GM23338 (cell line): ENCODE measurements around the gene TMEM212. TPM values are rescaled to one million over a fixed set of nuclear protein-coding genes. Genes with fewer than 3 reads are reported as not detected.

Experiments used
- ATAC-seq: fragments of 200-7000 bp; cut with Tn5 transposase; 3 replicates; pipeline ENCODE4 v1.9.1; 2020
- DNase-seq: peaks from one replicate; pipeline ENCODE4 v3.0.0-alpha.2; 2015; ENCODE audit warnings: low spot score
- H2AFZ ChIP-seq: fragments of 200-600 bp; sonication (generic); 2 replicates; pipeline ENCODE4 v1.8.0; 2016; ENCODE audit warnings: antibody characterized with exemption, mild to moderate bottlenecking, moderate library complexity
- H3F3A ChIP-seq: fragments of 200-600 bp; sonication (generic); replicated peaks from 2 replicates; pipeline ENCODE4 v1.8.0; 2017; ENCODE audit warnings: antibody characterized with exemption, mixed run types, low read depth
- H3K27ac ChIP-seq: fragments of 200-600 bp; sonication (generic); 2 replicates; pipeline ENCODE4 v1.6.1; 2016; ENCODE audit warnings: low read depth
- H3K27me3 ChIP-seq: fragments of 200-600 bp; sonication (generic); 2 replicates; pipeline ENCODE4 v1.8.0; 2016; ENCODE audit warnings: mild to moderate bottlenecking, mixed run types, moderate library complexity; ENCODE audit not compliant: insufficient read depth
- H3K36me3 ChIP-seq: fragments of 200-600 bp; sonication (generic); 2 replicates; pipeline ENCODE4 v1.8.0; 2016; ENCODE audit warnings: mild to moderate bottlenecking; ENCODE audit not compliant: insufficient read depth
- H3K4me1 ChIP-seq: fragments of 200-600 bp; sonication (generic); 2 replicates; pipeline ENCODE4 v1.8.0; 2016; ENCODE audit warnings: mild to moderate bottlenecking, moderate library complexity; ENCODE audit not compliant: insufficient read depth
- H3K4me2 ChIP-seq: fragments of 200-600 bp; sonication (generic); 2 replicates; pipeline ENCODE4 v1.7.1; 2017; ENCODE audit warnings: mixed run types
- H3K4me3 ChIP-seq: fragments of 200-600 bp; sonication (generic); 2 replicates; pipeline ENCODE4 v1.6.1; 2016; ENCODE audit warnings: mixed run types
- H3K79me2 ChIP-seq: fragments of 200-600 bp; sonication (generic); replicated peaks from 2 replicates; pipeline ENCODE4 v1.8.0; 2017; ENCODE audit warnings: mild to moderate bottlenecking; ENCODE audit not compliant: insufficient read depth
- H3K9me2 ChIP-seq: fragments of 200-600 bp; sonication (generic); 2 replicates; pipeline ENCODE4 v1.8.0; 2017; ENCODE audit not compliant: insufficient read depth
- H4K20me1 ChIP-seq: fragments of 200-600 bp; sonication (generic); replicated peaks from 2 replicates; pipeline ENCODE4 v1.8.0; 2017; ENCODE audit warnings: mild to moderate bottlenecking; ENCODE audit not compliant: insufficient read depth
- H3K27ac Mint-ChIP-seq: 2 replicates; pipeline ENCODE4 v1.8.0; 2020; ENCODE audit warnings: inconsistent platforms, mild to moderate bottlenecking, moderate library complexity, mixed read lengths
- H3K27me3 Mint-ChIP-seq: 3 replicates; pipeline ENCODE4 v1.8.0; 2022; ENCODE audit warnings: low read depth, mild to moderate bottlenecking, moderate library complexity, mixed read lengths, inconsistent platforms; ENCODE audit not compliant: insufficient read depth, poor library complexity
- H3K36me3 Mint-ChIP-seq: 3 replicates; pipeline ENCODE4 v1.8.0; 2021; ENCODE audit warnings: low read depth, mild to moderate bottlenecking, inconsistent platforms, moderate library complexity, mixed read lengths
- H3K4me1 Mint-ChIP-seq: 3 replicates; pipeline ENCODE4 v1.8.0; 2020; ENCODE audit warnings: mild to moderate bottlenecking, inconsistent platforms, mixed read lengths
- H3K4me3 Mint-ChIP-seq: 3 replicates; pipeline ENCODE4 v1.8.0; 2021; ENCODE audit warnings: moderate library complexity, mild to moderate bottlenecking, inconsistent platforms, mixed read lengths
- H3K9me3 Mint-ChIP-seq: 3 replicates; pipeline ENCODE4 v1.8.0; 2020; ENCODE audit warnings: moderate library complexity, mild to moderate bottlenecking, inconsistent platforms, mixed read lengths
- CREB1 ChIP-seq: fragments of 250-450 bp; sonication (Bioruptor Pico); IDR thresholded peaks from 2 replicates; pipeline ENCODE4 v1.5.0; 2020; ENCODE audit warnings: low read depth, mild to moderate bottlenecking, moderate library complexity
- EZH2 ChIP-seq: fragments of 200-600 bp; sonication (generic); IDR thresholded peaks from one replicate; pipeline ENCODE4 v1.8.0; 2017; ENCODE audit warnings: antibody characterized with exemption, mild to moderate bottlenecking, low read depth; ENCODE audit not compliant: unreplicated experiment
- EZH2phosphoT487 ChIP-seq: fragments of 200-600 bp; sonication (generic); IDR thresholded peaks from one replicate; pipeline ENCODE4 v1.8.1; 2018; ENCODE audit warnings: antibody characterized with exemption; ENCODE audit not compliant: unreplicated experiment
- JUNB ChIP-seq: IDR thresholded peaks from one replicate; pipeline ENCODE4 v1.6.1; 2016; ENCODE audit warnings: antibody characterized with exemption; ENCODE audit not compliant: unreplicated experiment
- NANOG ChIP-seq: IDR thresholded peaks from 2 replicates; pipeline ENCODE4 v1.6.1; 2016; ENCODE audit warnings: antibody characterized with exemption, borderline replicate concordance
- POLR2AphosphoS5 ChIP-seq: IDR thresholded peaks from 2 replicates; pipeline ENCODE4 v1.6.1; 2016; ENCODE audit warnings: antibody characterized with exemption, low read depth
- STAT1 ChIP-seq: IDR thresholded peaks from one replicate; pipeline ENCODE4 v1.6.1; 2016; ENCODE audit warnings: antibody characterized with exemption; ENCODE audit not compliant: unreplicated experiment
- ZNF114 ChIP-seq: fragments of 250-450 bp; sonication (Bioruptor Pico); IDR thresholded peaks from 2 replicates; pipeline ENCODE4 v1.5.0; 2020; ENCODE audit warnings: mild to moderate bottlenecking, moderate library complexity
- ZNF331 ChIP-seq: fragments of 250-450 bp; sonication (Bioruptor Pico); IDR thresholded peaks from 2 replicates; pipeline ENCODE4 v1.5.0; 2020; ENCODE audit warnings: low read depth, mild to moderate bottlenecking, moderate library complexity
- polyA plus RNA-seq: library from polyadenylated mRNA; unstranded; fragments of >200 nt; fragmentation: Nextera tagmentation; extraction: Ambion mirVana; gene quantifications from 2 replicates; pipeline ENCODE4 v1.2.1, GENCODE V29; 2016
- total RNA-seq: library from RNA; depleted of rRNA; stranded (reverse); fragments of >200 nt; shearing (Covaris generic); gene quantifications from 2 replicates; pipeline ENCODE4 v1.2.3, GENCODE V29; 2014
- TF ChIP-seq, protein P1 (sequence below): fragments of 250-450 bp; sonication (Bioruptor Pico); IDR thresholded peaks from 2 replicates; pipeline ENCODE4 v1.5.0; 2020; ENCODE audit warnings: mild to moderate bottlenecking, moderate library complexity
- TF ChIP-seq, protein P2 (sequence below): IDR thresholded peaks from one replicate; pipeline ENCODE4 v1.6.1; 2018; ENCODE audit warnings: antibody characterized with exemption; ENCODE audit not compliant: unreplicated experiment
- TF ChIP-seq, protein P3 (sequence below): IDR thresholded peaks from 2 replicates; pipeline ENCODE4 v1.6.1; 2016; ENCODE audit warnings: antibody characterized with exemption
- TF ChIP-seq, protein P4 (sequence below), 2 experiments: fragments of 200-600 bp in 1 of 2; sonication (generic) in 1 of 2; conservative IDR thresholded peaks; 2 replicates each; pipeline versions ENCODE4 v1.5.1 to v1.6.1; 2016 to 2017; ENCODE audit warnings: antibody characterized with exemption in 2 of 2, low read depth in 2 of 2, mild to moderate bottlenecking in 2 of 2, moderate library complexity in 1 of 2

Gene TMEM212
- total and polyA plus RNA-seq, 2 experiments from 2014 or later: not detected

DNA sequence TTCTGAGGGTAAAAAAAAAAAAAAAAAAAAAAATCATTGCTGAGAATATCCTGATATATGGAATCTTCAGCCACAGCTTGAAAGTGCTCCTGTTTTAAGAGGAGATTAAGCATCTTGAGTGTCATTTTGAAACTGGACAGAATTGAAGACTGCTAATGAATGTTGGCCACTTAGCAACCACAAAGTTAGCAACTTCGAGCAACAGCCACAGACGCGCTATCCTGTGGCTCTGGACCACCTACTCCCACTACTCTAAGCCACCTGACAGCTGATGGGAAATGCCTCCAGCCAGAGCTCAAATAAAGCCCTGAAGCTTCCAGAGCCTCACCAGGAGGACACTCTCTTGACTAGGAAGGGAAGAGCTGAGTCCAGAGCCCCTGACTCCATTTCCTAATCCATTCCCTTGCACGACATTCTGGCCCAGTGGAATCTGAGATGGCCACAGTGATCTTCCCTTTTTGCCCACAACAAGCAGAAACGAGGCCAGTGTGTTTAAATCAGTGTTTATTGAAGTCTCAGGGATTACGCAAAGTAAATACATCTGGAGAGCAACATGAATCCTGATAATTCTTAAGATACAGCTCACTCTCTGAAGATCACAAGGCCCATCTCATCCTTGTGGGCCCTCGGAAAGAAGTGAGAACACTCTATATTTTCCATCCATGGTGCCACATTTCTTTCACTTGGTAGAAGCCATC is 58.6 kb downstream of the TMEM212 start:
- peaks cover 2% of the 10 kb centered on the region for H3K27me3 Mint-ChIP-seq
- peaks cover 11% of the 10 kb centered on the region for H3K36me3 Mint-ChIP-seq
- no peak overlapping the region for H3K27ac Mint-ChIP-seq
- Histone ChIP-seq H3K36me3 (no peaks in the 10 kb centered on the region), H3K4me1 (no peaks in the 10 kb centered on the region), H3K4me2 (no peak overlapping the region), H3K79me2 (no peaks in the 10 kb centered on the region), H4K20me1 (no peaks in the 10 kb centered on the region), H2AFZ (peak overlapping the region; percentile 74; the same call in 1 of the 2 replicates), H3K27ac (no peak overlapping the region), H3K4me3 (no peak overlapping the region), H3F3A (no peaks in the 10 kb centered on the region), H3K27me3 (no peaks in the 10 kb centered on the region), H3K9me2 (peaks cover 6% of the 10 kb centered on the region)
- H3K9me3 Mint-ChIP-seq: peaks cover 8% of the 10 kb centered on the region
- no peak for TF ChIP-seq JUNB
- no peak for TF ChIP-seq EZH2phosphoT487
- no peak for TF ChIP-seq ZNF114 (CRISPR knock-in tag)
- TF ChIP-seq, protein P1, sequence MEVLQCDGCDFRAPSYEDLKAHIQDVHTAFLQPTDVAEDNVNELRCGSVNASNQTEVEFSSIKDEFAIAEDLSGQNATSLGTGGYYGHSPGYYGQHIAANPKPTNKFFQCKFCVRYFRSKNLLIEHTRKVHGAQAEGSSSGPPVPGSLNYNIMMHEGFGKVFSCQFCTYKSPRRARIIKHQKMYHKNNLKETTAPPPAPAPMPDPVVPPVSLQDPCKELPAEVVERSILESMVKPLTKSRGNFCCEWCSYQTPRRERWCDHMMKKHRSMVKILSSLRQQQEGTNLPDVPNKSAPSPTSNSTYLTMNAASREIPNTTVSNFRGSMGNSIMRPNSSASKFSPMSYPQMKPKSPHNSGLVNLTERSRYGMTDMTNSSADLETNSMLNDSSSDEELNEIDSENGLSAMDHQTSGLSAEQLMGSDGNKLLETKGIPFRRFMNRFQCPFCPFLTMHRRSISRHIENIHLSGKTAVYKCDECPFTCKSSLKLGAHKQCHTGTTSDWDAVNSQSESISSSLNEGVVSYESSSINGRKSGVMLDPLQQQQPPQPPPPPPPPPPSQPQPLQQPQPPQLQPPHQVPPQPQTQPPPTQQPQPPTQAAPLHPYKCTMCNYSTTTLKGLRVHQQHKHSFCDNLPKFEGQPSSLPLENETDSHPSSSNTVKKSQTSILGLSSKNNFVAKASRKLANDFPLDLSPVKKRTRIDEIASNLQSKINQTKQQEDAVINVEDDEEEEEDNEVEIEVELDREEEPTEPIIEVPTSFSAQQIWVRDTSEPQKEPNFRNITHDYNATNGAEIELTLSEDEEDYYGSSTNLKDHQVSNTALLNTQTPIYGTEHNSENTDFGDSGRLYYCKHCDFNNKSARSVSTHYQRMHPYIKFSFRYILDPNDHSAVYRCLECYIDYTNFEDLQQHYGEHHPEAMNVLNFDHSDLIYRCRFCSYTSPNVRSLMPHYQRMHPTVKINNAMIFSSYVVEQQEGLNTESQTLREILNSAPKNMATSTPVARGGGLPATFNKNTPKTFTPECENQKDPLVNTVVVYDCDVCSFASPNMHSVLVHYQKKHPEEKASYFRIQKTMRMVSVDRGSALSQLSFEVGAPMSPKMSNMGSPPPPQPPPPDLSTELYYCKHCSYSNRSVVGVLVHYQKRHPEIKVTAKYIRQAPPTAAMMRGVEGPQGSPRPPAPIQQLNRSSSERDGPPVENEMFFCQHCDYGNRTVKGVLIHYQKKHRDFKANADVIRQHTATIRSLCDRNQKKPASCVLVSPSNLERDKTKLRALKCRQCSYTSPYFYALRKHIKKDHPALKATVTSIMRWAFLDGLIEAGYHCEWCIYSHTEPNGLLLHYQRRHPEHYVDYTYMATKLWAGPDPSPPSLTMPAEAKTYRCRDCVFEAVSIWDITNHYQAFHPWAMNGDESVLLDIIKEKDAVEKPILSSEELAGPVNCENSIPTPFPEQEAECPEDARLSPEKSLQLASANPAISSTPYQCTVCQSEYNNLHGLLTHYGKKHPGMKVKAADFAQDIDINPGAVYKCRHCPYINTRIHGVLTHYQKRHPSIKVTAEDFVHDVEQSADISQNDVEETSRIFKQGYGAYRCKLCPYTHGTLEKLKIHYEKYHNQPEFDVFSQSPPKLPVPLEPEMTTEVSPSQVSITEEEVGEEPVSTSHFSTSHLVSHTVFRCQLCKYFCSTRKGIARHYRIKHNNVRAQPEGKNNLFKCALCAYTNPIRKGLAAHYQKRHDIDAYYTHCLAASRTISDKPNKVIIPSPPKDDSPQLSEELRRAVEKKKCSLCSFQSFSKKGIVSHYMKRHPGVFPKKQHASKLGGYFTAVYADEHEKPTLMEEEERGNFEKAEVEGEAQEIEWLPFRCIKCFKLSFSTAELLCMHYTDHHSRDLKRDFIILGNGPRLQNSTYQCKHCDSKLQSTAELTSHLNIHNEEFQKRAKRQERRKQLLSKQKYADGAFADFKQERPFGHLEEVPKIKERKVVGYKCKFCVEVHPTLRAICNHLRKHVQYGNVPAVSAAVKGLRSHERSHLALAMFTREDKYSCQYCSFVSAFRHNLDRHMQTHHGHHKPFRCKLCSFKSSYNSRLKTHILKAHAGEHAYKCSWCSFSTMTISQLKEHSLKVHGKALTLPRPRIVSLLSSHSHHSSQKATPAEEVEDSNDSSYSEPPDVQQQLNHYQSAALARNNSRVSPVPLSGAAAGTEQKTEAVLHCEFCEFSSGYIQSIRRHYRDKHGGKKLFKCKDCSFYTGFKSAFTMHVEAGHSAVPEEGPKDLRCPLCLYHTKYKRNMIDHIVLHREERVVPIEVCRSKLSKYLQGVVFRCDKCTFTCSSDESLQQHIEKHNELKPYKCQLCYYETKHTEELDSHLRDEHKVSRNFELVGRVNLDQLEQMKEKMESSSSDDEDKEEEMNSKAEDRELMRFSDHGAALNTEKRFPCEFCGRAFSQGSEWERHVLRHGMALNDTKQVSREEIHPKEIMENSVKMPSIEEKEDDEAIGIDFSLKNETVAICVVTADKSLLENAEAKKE (CRISPR knock-in tag): no peak
- TF ChIP-seq POLR2AphosphoS5: no peak
- TF ChIP-seq ZNF331 (CRISPR knock-in tag): no peak
- TF ChIP-seq, protein P2, sequence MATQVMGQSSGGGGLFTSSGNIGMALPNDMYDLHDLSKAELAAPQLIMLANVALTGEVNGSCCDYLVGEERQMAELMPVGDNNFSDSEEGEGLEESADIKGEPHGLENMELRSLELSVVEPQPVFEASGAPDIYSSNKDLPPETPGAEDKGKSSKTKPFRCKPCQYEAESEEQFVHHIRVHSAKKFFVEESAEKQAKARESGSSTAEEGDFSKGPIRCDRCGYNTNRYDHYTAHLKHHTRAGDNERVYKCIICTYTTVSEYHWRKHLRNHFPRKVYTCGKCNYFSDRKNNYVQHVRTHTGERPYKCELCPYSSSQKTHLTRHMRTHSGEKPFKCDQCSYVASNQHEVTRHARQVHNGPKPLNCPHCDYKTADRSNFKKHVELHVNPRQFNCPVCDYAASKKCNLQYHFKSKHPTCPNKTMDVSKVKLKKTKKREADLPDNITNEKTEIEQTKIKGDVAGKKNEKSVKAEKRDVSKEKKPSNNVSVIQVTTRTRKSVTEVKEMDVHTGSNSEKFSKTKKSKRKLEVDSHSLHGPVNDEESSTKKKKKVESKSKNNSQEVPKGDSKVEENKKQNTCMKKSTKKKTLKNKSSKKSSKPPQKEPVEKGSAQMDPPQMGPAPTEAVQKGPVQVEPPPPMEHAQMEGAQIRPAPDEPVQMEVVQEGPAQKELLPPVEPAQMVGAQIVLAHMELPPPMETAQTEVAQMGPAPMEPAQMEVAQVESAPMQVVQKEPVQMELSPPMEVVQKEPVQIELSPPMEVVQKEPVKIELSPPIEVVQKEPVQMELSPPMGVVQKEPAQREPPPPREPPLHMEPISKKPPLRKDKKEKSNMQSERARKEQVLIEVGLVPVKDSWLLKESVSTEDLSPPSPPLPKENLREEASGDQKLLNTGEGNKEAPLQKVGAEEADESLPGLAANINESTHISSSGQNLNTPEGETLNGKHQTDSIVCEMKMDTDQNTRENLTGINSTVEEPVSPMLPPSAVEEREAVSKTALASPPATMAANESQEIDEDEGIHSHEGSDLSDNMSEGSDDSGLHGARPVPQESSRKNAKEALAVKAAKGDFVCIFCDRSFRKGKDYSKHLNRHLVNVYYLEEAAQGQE: no peak
- no peak for TF ChIP-seq CREB1
- TF ChIP-seq, protein P3, sequence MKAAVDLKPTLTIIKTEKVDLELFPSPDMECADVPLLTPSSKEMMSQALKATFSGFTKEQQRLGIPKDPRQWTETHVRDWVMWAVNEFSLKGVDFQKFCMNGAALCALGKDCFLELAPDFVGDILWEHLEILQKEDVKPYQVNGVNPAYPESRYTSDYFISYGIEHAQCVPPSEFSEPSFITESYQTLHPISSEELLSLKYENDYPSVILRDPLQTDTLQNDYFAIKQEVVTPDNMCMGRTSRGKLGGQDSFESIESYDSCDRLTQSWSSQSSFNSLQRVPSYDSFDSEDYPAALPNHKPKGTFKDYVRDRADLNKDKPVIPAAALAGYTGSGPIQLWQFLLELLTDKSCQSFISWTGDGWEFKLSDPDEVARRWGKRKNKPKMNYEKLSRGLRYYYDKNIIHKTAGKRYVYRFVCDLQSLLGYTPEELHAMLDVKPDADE: no peak
- no peak for TF ChIP-seq EZH2
- TF ChIP-seq, protein P4, sequence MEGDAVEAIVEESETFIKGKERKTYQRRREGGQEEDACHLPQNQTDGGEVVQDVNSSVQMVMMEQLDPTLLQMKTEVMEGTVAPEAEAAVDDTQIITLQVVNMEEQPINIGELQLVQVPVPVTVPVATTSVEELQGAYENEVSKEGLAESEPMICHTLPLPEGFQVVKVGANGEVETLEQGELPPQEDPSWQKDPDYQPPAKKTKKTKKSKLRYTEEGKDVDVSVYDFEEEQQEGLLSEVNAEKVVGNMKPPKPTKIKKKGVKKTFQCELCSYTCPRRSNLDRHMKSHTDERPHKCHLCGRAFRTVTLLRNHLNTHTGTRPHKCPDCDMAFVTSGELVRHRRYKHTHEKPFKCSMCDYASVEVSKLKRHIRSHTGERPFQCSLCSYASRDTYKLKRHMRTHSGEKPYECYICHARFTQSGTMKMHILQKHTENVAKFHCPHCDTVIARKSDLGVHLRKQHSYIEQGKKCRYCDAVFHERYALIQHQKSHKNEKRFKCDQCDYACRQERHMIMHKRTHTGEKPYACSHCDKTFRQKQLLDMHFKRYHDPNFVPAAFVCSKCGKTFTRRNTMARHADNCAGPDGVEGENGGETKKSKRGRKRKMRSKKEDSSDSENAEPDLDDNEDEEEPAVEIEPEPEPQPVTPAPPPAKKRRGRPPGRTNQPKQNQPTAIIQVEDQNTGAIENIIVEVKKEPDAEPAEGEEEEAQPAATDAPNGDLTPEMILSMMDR (conservative IDR thresholded peaks at IDR 0.05; ENCODE audit: low read depth in 2 of 2): no peak
- no peak for TF ChIP-seq STAT1
- TF ChIP-seq NANOG: no peak
- H3K4me1 Mint-ChIP-seq: peaks cover 6% of the 10 kb centered on the region
- ATAC-seq (no peak), DNase-seq (no peak)
- no peak overlapping the region for H3K4me3 Mint-ChIP-seq
